ENCODE data around the gene CNTN4. TPM values are rescaled to one million over a fixed set of nuclear protein-coding genes. Genes with fewer than 3 reads are reported as not detected.

The CNTN4 gene
- total and polyA plus RNA-seq, 2 donors (not counting 3 experiments of a cell fraction or from before 2014, with no cell fraction given) = not detected

DNA sequence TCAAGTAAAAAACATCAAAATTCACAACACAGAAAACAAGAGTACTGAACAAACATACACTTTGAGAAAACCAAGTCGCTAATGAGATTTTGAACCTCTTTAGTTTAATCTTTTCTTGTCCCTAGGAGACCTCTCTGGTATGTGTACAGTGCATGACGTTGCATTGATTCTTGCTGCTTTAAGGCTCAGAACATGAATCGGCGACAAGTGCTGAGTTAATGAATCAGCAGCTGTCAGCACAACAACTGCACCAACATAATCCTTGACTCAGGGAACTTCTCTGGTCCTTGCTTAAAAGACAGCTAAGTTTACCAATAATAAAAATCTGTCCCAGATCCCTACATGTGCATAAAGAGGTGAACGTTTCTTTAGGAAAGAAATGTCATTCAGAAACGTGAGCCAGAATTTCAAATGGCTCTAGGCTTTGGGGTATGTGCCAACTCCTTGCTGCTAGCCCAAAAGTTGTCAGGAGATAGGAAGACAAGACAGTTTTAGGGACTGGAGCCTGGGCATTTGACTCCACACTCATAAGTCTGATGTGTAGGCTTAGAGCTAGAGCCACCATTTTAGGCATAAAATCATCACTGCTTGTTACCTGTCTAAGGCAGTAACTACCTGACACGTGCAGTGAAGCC is 924.6 kb downstream of the CNTN4 start:
- intact Hi-C loops (cut with micrococcal nuclease) (no loop called here), dilution Hi-C loops (cut with MboI; ENCODE audit: extremely low pct_ligation_motif_present, low sequenced_read_pairs) (no loop called here)
- H3K9ac ChIP-seq (replicated peaks; ENCODE audit: extremely low read depth, insufficient read depth, low read length) = no peak overlapping the region
- ChIA-PET CTCF (no interaction called here), POLR2A (no interaction called here)
- no TSS peak for BruUV-seq (replicated peaks)
- H3K36me3 ChIP-seq (ENCODE audit: control insufficient read depth in 2 of 2, extremely low read depth in 1 of 2, insufficient read depth in 2 of 2, low read length in 2 of 2) = no peaks in the 10 kb centered on the region
- H3K27me3 ChIP-seq (ENCODE audit: control insufficient read depth in 2 of 2, insufficient read depth in 2 of 2, low read length in 2 of 2) = no peaks in the 10 kb centered on the region
- FAIRE-seq (no peak), DNase-seq (ENCODE audit: low read depth, low spot score) (no peak)
- TF ChIP-seq JUN (IDR thresholded peaks at IDR 0.05; ENCODE audit: borderline replicate concordance, insufficient read depth, insufficient read length, low read depth) = no peak
- H3K4me2 ChIP-seq (ENCODE audit: insufficient read depth, low read length) = no peak overlapping the region
- no peaks in the 10 kb centered on the region for H3K9me3 ChIP-seq (replicated peaks; ENCODE audit: control insufficient read depth, insufficient read depth, low read length)
- H3K4me3 ChIP-seq (replicated peaks in 1 of 3; ENCODE audit: insufficient read depth in 1 of 3, low read depth in 1 of 3, low read length in 3 of 3) = no peak overlapping the region
- no peaks in the 10 kb centered on the region for H3K79me2 ChIP-seq (ENCODE audit: control insufficient read depth, insufficient read depth, low read length)
- H4K20me1 ChIP-seq (replicated peaks; ENCODE audit: control insufficient read depth, extremely low read depth, insufficient read depth, low read length) = no peaks in the 10 kb centered on the region
- H3K27ac ChIP-seq (ENCODE audit: insufficient read depth, low read depth, low read length) = no peak overlapping the region
- H2AFZ ChIP-seq (ENCODE audit: low read depth, low read length) = no peak overlapping the region
- no peaks in the 10 kb centered on the region for H3K9me1 ChIP-seq (replicated peaks; ENCODE audit: control insufficient read depth, extremely low read depth, insufficient read depth, low read length)
- no peaks in the 10 kb centered on the region for H3K4me1 ChIP-seq (ENCODE audit: control insufficient read depth, extremely low read depth, insufficient read depth, low read length)

DNA sequence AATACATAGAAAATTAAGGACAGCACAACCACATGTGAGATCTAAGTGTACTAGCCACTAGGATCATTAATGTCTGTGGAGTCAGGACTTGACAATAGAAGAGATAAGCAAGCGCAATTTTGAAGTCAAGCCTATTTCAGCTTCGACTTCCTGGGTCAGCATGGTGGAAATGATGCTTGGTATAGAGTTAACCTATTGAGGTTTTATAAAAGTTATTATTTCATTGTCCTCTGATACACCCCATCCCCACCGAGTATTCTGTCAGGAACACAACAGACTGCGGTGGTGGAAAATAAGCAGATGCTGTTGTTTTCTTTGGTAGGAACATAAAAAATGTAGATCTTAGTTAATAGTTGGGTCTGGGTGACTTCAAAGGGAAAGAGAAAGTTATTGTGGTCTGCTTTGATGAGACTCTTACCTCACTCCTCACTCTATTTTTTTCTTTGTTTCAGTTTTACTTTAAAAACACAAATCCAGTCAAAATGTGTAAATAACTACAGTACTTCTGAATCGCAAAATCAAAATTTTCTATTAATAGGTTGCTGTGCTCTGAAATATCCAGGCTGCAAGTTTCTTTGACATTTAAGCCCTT is 929.4 kb downstream of the CNTN4 start:
- no peak overlapping the region for H3K9ac ChIP-seq (replicated peaks; ENCODE audit: extremely low read depth, insufficient read depth, low read length)
- no peaks in the 10 kb centered on the region for H4K20me1 ChIP-seq (replicated peaks; ENCODE audit: control insufficient read depth, extremely low read depth, insufficient read depth, low read length)
- FAIRE-seq (no peak), DNase-seq (ENCODE audit: low read depth, low spot score) (no peak)
- ChIA-PET CTCF (no interaction called here), POLR2A (no interaction called here)
- no peak overlapping the region for H3K4me3 ChIP-seq (replicated peaks in 1 of 3; ENCODE audit: insufficient read depth in 1 of 3, low read depth in 1 of 3, low read length in 3 of 3)
- no peaks in the 10 kb centered on the region for H3K9me3 ChIP-seq (replicated peaks; ENCODE audit: control insufficient read depth, insufficient read depth, low read length)
- H3K9me1 ChIP-seq (replicated peaks; ENCODE audit: control insufficient read depth, extremely low read depth, insufficient read depth, low read length) = no peaks in the 10 kb centered on the region
- H3K36me3 ChIP-seq (ENCODE audit: control insufficient read depth in 2 of 2, extremely low read depth in 1 of 2, insufficient read depth in 2 of 2, low read length in 2 of 2) = no peaks in the 10 kb centered on the region
- no peak overlapping the region for H2AFZ ChIP-seq (ENCODE audit: low read depth, low read length)
- TF ChIP-seq POLR2AphosphoS5 (IDR thresholded peaks at IDR 0.05; ENCODE audit: insufficient read depth, low read depth, low read length) = no peak
- no peak for TF ChIP-seq GATA2 (IDR thresholded peaks at IDR 0.05; ENCODE audit: insufficient read depth, insufficient read length, low read depth, low read length)
- TF ChIP-seq, protein P1, sequence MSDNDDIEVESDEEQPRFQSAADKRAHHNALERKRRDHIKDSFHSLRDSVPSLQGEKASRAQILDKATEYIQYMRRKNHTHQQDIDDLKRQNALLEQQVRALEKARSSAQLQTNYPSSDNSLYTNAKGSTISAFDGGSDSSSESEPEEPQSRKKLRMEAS (IDR thresholded peaks at IDR 0.05; ENCODE audit: insufficient read depth, insufficient read length) = no peak
- no peak for TF ChIP-seq MYC (IDR thresholded peaks at IDR 0.05; ENCODE audit: low read depth, low read length)
- TF ChIP-seq POLR2A (IDR thresholded peaks at IDR 0.05; ENCODE audit: low read depth, low read length) = no peak
- TF ChIP-seq EZH2 (IDR thresholded peaks at IDR 0.05; ENCODE audit: borderline replicate concordance, low read depth, low read length, severe bottlenecking) = no peak
- H3K27me3 ChIP-seq (ENCODE audit: control insufficient read depth in 2 of 2, insufficient read depth in 2 of 2, low read length in 2 of 2) = no peaks in the 10 kb centered on the region
- dilution Hi-C loops (cut with MboI; ENCODE audit: extremely low pct_ligation_motif_present, low sequenced_read_pairs) = no loop called here
- H3K79me2 ChIP-seq (ENCODE audit: control insufficient read depth, insufficient read depth, low read length) = no peaks in the 10 kb centered on the region
- H3K4me1 ChIP-seq (ENCODE audit: control insufficient read depth, extremely low read depth, insufficient read depth, low read length) = no peaks in the 10 kb centered on the region
- intact Hi-C loops (cut with micrococcal nuclease) = no loop called here
- no peak overlapping the region for H3K4me2 ChIP-seq (ENCODE audit: insufficient read depth, low read length)
- BruUV-seq (replicated peaks) = no TSS peak
- no peak overlapping the region for H3K27ac ChIP-seq (ENCODE audit: insufficient read depth, low read depth, low read length)

Data from endothelial cell of umbilical vein (primary cell).